Subcutaneous adipose tissue (tissue), 4 donors: Measurements from ENCODE around the gene PRPF4. TPM values are rescaled to one million over a fixed set of nuclear protein-coding genes. Genes with fewer than 3 reads are reported as not detected.

ENCODE experiments used
- CTCF ChIP-seq: fragments of 450-650 bp; IDR thresholded peaks from one replicate; pipeline ENCODE4 v1.5.1; 2016; ENCODE audit warnings: low read depth, mild to moderate bottlenecking, control low read depth, antibody characterized with exemption, moderate library complexity
- total RNA-seq, 4 donors: library from RNA; depleted of rRNA; stranded (reverse); fragments of >200 nt; gene quantifications; one replicate each; pipeline ENCODE4 v1.1.0, GENCODE V29; 2016

The PRPF4 gene
- total RNA-seq, 4 donors from 2014 or later: 12.9 to 17.6 (median 15.7) TPM

DNA sequence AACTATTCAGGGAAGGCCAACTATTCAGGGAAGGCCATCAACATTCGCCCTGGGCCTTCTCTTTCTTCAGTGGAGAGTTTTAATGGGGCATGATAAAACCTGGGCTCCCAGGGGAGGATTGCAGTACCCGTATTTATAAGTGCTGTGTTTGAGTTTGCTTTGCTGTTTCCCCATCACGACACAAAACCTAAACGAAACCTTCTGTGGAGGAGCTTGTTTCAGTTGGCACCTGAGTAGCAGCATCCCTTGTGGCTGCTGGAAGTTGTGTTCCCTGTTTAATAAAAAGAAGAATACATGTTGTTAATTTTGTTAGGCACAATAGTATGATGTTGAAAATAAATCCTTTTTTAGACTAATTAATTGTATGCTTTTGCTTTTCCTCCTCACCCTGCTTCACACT is 56.3 kb downstream of the PRPF4 start:
- no peak for TF ChIP-seq CTCF

- TF ChIP-seq CTCF: no peak
These were observed 62.3 kb downstream of the PRPF4 start for GRCh38 chr9:113337714-113338113.

- no peak for TF ChIP-seq CTCF
These were observed 64.7 kb downstream of the PRPF4 start, which contains the start of gene WDR31 for GRCh38 chr9:113340011-113340699. WDR31 (minus strand) TSS chr9:113340275; CDS start chr9:113332022, 8,253 bp downstream.

GRCh38 chr9:113341712-113342410 is 66.4 kb downstream of the PRPF4 start:
- no peak for TF ChIP-seq CTCF

Other genes with a start within 250 kb of the PRPF4 start
- gene ZFP37, start 218.9 kb upstream of the PRPF4 start, total RNA-seq: 1 to 10 TPM; 1.3 to 2.4 (median 2.2) TPM
- 100 to 1,000 TPM in 2 of 4 donors, 10 to 100 TPM in 2; 42.0 to 144 (median 87.3) TPM for gene SLC31A2, start 124.7 kb upstream of the PRPF4 start, total RNA-seq
- gene FKBP15, start 54.4 kb upstream of the PRPF4 start, total RNA-seq: 10 to 100 TPM; 24.9 to 51.7 (median 32.0) TPM
- 10 to 100 TPM; 11.9 to 28.2 (median 18.2) TPM for gene SLC31A1, start 54.1 kb upstream of the PRPF4 start, total RNA-seq
- 10 to 100 TPM; 18.3 to 68.2 (median 31.5) TPM for gene CDC26, start 86 bp upstream of the PRPF4 start, total RNA-seq
- gene RNF183, start 27.7 kb downstream of the PRPF4 start, total RNA-seq: not detected
- gene WDR31, start 64.6 kb downstream of the PRPF4 start, total RNA-seq: 1 to 10 TPM; 1.4 to 5.7 (median 2.3) TPM
- under 1 TPM in 1 of 4 donors, not detected in 3; 0.66 TPM for gene BSPRY, start 73.9 kb downstream of the PRPF4 start, total RNA-seq
- 10 to 100 TPM in 3 of 4 donors, 1 to 10 TPM in 1; 7.8 to 33.0 (median 20.9) TPM for gene HDHD3, start 101.3 kb downstream of the PRPF4 start, total RNA-seq
- gene ALAD, start 125.6 kb downstream of the PRPF4 start, total RNA-seq: 10 to 100 TPM; 16.8 to 46.7 (median 22.5) TPM
- 10 to 100 TPM; 20.7 to 28.4 (median 27.0) TPM for gene POLE3, start 135.0 kb downstream of the PRPF4 start, total RNA-seq
- gene C9orf43, start 135.1 kb downstream of the PRPF4 start, total RNA-seq: under 1 TPM; 0.34 to 0.75 (median 0.66) TPM
- gene RGS3, start 188.1 kb downstream of the PRPF4 start, total RNA-seq: 100 to 1,000 TPM in 1 of 4 donors, 10 to 100 TPM in 3; 25.0 to 122 (median 70.9) TPM